Vagina (tissue), 2 donors: ENCODE measurements around the gene TATDN2. TPM values are rescaled to one million over a fixed set of nuclear protein-coding genes. Genes with fewer than 3 reads are reported as not detected.

Experiments
- DNase-seq, 2 donors: peaks; one replicate each; pipeline ENCODE4 v3.0.0-alpha.2; 2017; ENCODE audit errors: extremely low spot score in 2 of 2
- H3K27ac ChIP-seq: fragments of 200-600 bp; sonication (generic); one replicate; pipeline ENCODE4 v1.5.1; 2019
- H3K27me3 ChIP-seq: fragments of 200-600 bp; sonication (generic); one replicate; pipeline ENCODE4 v1.5.1; 2019
- H3K36me3 ChIP-seq, 2 donors: fragments of 200-600 bp; sonication (generic); one replicate each; pipeline ENCODE4 v1.5.1; 2017 to 2019
- H3K4me1 ChIP-seq: fragments of 200-600 bp; sonication (generic); one replicate; pipeline ENCODE4 v1.5.1; 2019
- H3K4me3 ChIP-seq, 2 donors: fragments of 200-600 bp; sonication (generic); 1 replicate in 1 of 2; 2 replicates in 1 of 2; pipeline ENCODE4 v1.5.1; 2016 to 2019
- H3K9me3 ChIP-seq: fragments of 200-600 bp; sonication (generic); one replicate; pipeline ENCODE4 v1.5.1; 2019
- CTCF ChIP-seq, 3 experiments: fragments of 450-650 bp in 2 of 3; fragments of 200-600 bp in 1 of 3; sonication (generic) in 1 of 3; IDR thresholded peaks; one replicate each; pipeline ENCODE4 v1.5.1; 2017 to 2019; ENCODE audit warnings: antibody characterized with exemption in 3 of 3, mild to moderate bottlenecking in 2 of 3, moderate library complexity in 2 of 3
- POLR2A ChIP-seq, 2 donors: fragments of 450-650 bp; IDR thresholded peaks; one replicate each; pipeline ENCODE4 v1.6.1; 2017; ENCODE audit warnings: antibody characterized with exemption in 2 of 2, mild to moderate bottlenecking in 2 of 2, moderate library complexity in 2 of 2
- POLR2AphosphoS5 ChIP-seq, 2 donors: sonication (generic); formaldehyde crosslinking; IDR thresholded peaks; one replicate each; pipeline ENCODE4 v1.9.0; 2017; ENCODE audit warnings: antibody characterized with exemption in 2 of 2, mild to moderate bottlenecking in 2 of 2, low read depth in 1 of 2; ENCODE audit not compliant: insufficient read depth in 1 of 2
- intact Hi-C: fragments of 100-400 bp; cut with DNase I; formaldehyde crosslinking; loops from one replicate; pipeline ENCODE4 v1.15.1; 2023
- microRNA counts, 2 donors: library from miRNA; unstranded; fragments of <30 nt; microRNA quantifications; one replicate each; lab custom pipeline; 2016 to 2017
- microRNA-seq: library from miRNA; unstranded; fragments of <30 nt; microRNA quantifications from one replicate; pipeline ENCODE4, GENCODE V29; 2017; ENCODE audit warnings: borderline number of aligned reads, borderline replicate concordance
- small RNA-seq: library from RNA; depleted of rRNA; stranded (forward); fragments of <200 nt; gene quantifications from one replicate; pipeline ENCODE3, GENCODE V24; 2016
- total RNA-seq: library from RNA; depleted of rRNA; stranded (reverse); fragments of >200 nt; gene quantifications from one replicate; pipeline ENCODE4 v1.2.3, GENCODE V29; 2016

Gene TATDN2
- total RNA-seq, 1 donor from 2014 or later = 34.4 TPM

DNA sequence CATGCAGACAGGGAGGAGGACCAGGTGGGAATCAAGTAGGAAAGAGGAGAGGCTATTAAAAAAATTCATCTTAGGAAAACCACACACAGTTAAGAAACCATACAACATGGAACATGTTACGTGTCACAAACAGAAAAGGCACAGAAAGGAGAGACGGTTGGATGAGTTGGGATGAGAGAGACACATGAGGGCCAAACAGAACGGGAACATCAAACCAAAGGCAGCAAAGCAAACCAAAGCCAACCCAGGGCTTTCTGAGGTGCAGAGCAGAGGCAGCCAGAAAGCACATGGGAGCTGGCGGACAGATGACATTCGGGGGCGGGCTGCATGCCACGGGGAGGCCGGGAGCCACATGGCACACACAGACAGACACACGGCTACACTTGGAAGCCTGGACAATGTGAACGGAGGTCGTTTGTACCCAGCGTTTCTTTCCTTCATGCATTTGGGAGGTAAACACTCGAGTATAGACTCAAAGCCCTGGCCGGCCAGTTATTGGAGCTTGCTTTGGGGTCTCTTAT is 81.3 kb downstream of the TATDN2 start:
- H3K9me3 ChIP-seq = no peaks in the 10 kb centered on the region
- H3K27ac ChIP-seq = no peak overlapping the region
- DNase-seq = no peak
- no peak overlapping the region for H3K4me3 ChIP-seq
- no peaks in the 10 kb centered on the region for H3K36me3 ChIP-seq
- H3K4me1 ChIP-seq = no peaks in the 10 kb centered on the region
- TF ChIP-seq CTCF (IDR thresholded peaks at IDR 0.05) = no peak
- TF ChIP-seq POLR2A (IDR thresholded peaks at IDR 0.05) = no peak
- no peak for TF ChIP-seq POLR2AphosphoS5 (IDR thresholded peaks at IDR 0.05; ENCODE audit: insufficient read depth in 1 of 2, low read depth in 1 of 2)
- H3K27me3 ChIP-seq = no peaks in the 10 kb centered on the region
- intact Hi-C loops = no loop called here

DNA sequence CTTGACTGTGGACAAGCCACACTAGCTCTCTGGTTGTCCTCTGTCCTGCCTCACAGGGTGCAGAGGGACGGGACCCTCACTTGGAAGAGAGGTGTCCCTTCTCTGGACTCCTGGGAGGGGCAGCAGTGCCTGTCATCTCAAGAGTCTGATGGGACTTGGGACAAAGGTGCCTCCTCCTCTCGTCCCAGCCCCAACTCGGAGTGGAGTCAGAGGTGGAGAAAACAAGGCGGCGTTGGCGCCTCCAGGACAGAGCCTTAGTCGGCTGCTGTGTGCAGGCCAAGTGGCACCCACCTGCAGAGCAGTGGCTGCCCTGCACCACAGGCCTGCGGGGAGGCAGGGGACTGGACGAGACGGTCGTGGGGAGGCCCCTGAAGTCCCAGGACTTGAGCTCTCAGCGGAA is 82.1 kb downstream of the TATDN2 start:
- TF ChIP-seq POLR2AphosphoS5 (IDR thresholded peaks at IDR 0.05; ENCODE audit: insufficient read depth in 1 of 2, low read depth in 1 of 2) (no peak), CTCF (IDR thresholded peaks at IDR 0.05) (no peak), POLR2A (IDR thresholded peaks at IDR 0.05) (no peak)
- DNase-seq = no peak
- H3K27me3 ChIP-seq = no peaks in the 10 kb centered on the region
- intact Hi-C loops = no loop called here
- no peaks in the 10 kb centered on the region for H3K9me3 ChIP-seq
- H3K4me1 ChIP-seq = no peaks in the 10 kb centered on the region
- no peak overlapping the region for H3K27ac ChIP-seq
- H3K36me3 ChIP-seq = no peaks in the 10 kb centered on the region
- H3K4me3 ChIP-seq = no peak overlapping the region

MicroRNAs within 50 kb of the gene (microRNA counts, 767-probe panel; counts per million panel counts)
- microRNA hsa-miR-378b (lab: Ali Mortazavi, UCI) = 238 to 261 counts per million in 2 donors

Small RNA genes lying within 50 kb of the gene (microRNA-seq; reads per million reads assigned to microRNA genes)
- not detected for gene MIR378B

Small RNA genes lying within 50 kb of the gene (small RNA-seq; reads per million reads assigned to genes)
- gene MIR378B (0.86 reads per million, percentile 8 among the genes with 10 or more reads in this experiment), gene RF02126 (not detected)

Other genes with a start within 250 kb of the TATDN2 start
- 4.4 TPM for gene FANCD2, start 222.0 kb upstream of the TATDN2 start, total RNA-seq
- gene FANCD2OS, start 140.2 kb upstream of the TATDN2 start, total RNA-seq = not detected
- 94.5 TPM for gene BRK1, start 132.8 kb upstream of the TATDN2 start, total RNA-seq
- gene VHL, start 106.7 kb upstream of the TATDN2 start, total RNA-seq = 48.4 TPM
- gene IRAK2, start 83.5 kb upstream of the TATDN2 start, total RNA-seq = 10.6 TPM
- not detected for gene GHRL, start 44.5 kb downstream of the TATDN2 start, total RNA-seq
- 66.5 TPM for gene SEC13, start 72.7 kb downstream of the TATDN2 start, total RNA-seq